Adrenal gland (tissue), 5 donors: ENCODE measurements around the gene ZNF775.

ENCODE experiments used
- POLR2A ChIP-seq, 2 donors: fragments of 450-650 bp; IDR thresholded peaks; one replicate each; pipeline ENCODE4 v1.6.1; 2017; ENCODE audit warnings: antibody characterized with exemption in 2 of 2, mild to moderate bottlenecking in 2 of 2, moderate library complexity in 1 of 2
- TF ChIP-seq, protein P1 (sequence below), 6 experiments: fragments of 450-650 bp in 4 of 6; fragments of 200-600 bp in 2 of 6; sonication (generic) in 1 of 6; IDR thresholded peaks; 1 replicate in 5 of 6; 2 replicates in 1 of 6; pipeline versions ENCODE4 v1.5.1 to v1.8.0; 2016 to 2021; ENCODE audit warnings: antibody characterized with exemption in 6 of 6, mild to moderate bottlenecking in 2 of 6, moderate library complexity in 1 of 6
- donor health status: DM: no; HTN: no; CAD: no.

GRCh38 chr7:150389532-150389816 lies 10.3 kb downstream of the ZNF775 start:
- TF ChIP-seq, protein P1, sequence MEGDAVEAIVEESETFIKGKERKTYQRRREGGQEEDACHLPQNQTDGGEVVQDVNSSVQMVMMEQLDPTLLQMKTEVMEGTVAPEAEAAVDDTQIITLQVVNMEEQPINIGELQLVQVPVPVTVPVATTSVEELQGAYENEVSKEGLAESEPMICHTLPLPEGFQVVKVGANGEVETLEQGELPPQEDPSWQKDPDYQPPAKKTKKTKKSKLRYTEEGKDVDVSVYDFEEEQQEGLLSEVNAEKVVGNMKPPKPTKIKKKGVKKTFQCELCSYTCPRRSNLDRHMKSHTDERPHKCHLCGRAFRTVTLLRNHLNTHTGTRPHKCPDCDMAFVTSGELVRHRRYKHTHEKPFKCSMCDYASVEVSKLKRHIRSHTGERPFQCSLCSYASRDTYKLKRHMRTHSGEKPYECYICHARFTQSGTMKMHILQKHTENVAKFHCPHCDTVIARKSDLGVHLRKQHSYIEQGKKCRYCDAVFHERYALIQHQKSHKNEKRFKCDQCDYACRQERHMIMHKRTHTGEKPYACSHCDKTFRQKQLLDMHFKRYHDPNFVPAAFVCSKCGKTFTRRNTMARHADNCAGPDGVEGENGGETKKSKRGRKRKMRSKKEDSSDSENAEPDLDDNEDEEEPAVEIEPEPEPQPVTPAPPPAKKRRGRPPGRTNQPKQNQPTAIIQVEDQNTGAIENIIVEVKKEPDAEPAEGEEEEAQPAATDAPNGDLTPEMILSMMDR (IDR thresholded peaks at IDR 0.05) = no peak
- TF ChIP-seq POLR2A (IDR thresholded peaks at IDR 0.05) = no peak
